ENCODE results near the gene GID8. TPM values are rescaled to one million over a fixed set of nuclear protein-coding genes. Genes with fewer than 3 reads are reported as not detected.
A peak's percentile ranks its signal among the peaks of the same experiment; 100 is the strongest.

The GID8 gene
- total RNA-seq, 4 donors from 2014 or later: 23.2 to 34.8 (median 27.9) TPM

DNA sequence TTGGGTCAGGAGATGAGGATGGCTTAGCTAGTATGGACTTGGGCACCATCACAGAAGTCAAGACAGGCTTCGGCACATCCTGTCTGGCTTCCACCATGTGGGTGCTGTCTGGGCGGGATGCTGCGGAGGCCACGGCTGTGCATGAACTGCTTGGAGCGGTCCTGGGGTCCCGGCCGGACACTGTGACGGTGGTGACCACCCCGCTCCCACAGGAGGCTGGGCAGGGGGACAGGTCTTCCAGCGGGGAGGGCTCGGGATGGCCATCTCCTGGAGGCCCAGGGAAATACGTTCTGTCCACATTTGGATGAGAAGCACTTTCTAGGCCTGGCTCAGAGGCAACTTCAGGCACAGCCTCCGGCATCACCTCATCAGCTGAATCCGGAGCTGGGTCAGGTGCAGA lies 44.2 kb upstream of the GID8 start:
- TF ChIP-seq POLR2AphosphoS5 (IDR thresholded peaks at IDR 0.05): no peak
- TF ChIP-seq CTCF (IDR thresholded peaks at IDR 0.05): no peak
- no peak for TF ChIP-seq POLR2A (IDR thresholded peaks at IDR 0.05)
- TF ChIP-seq EP300 (IDR thresholded peaks at IDR 0.05): no peak
- Histone ChIP-seq H3K4me3 (no peak overlapping the region), H3K36me3 (peaks cover 0 to 82% of the 10 kb centered on the region in 2 donors), H3K27me3 (no peaks in the 10 kb centered on the region), H3K27ac (no peak overlapping the region), H3K9me3 (no peaks in the 10 kb centered on the region), H3K4me1 (peaks cover 0 to 12% (median 0%) of the 10 kb centered on the region in 3 donors)
- ATAC-seq: no peak
- 87% methylated on average over 4 of the region's 14 CpGs; no CpG with 5 or more reads in 1 of the 2 donors for WGBS, 2 donors (ENCODE audit: low coverage in 1 of 2)

- H3K9me3 ChIP-seq: no peaks in the 10 kb centered on the region
- H3K27ac ChIP-seq: no peak overlapping the region
- no peak for ATAC-seq
- H3K27me3 ChIP-seq: no peaks in the 10 kb centered on the region
- no peak overlapping the region for H3K4me3 ChIP-seq
- H3K36me3 ChIP-seq: peaks cover 0 to 76% of the 10 kb centered on the region in 2 donors
- no peak for TF ChIP-seq POLR2AphosphoS5 (IDR thresholded peaks at IDR 0.05)
- no peak for TF ChIP-seq CTCF (IDR thresholded peaks at IDR 0.05)
- no peak for TF ChIP-seq EP300 (IDR thresholded peaks at IDR 0.05)
- no peak for TF ChIP-seq POLR2A (IDR thresholded peaks at IDR 0.05)
- WGBS, 2 donors (ENCODE audit: low coverage in 1 of 2): 72 to 95% methylated on average over 4 of the region's 14 CpGs
- H3K4me1 ChIP-seq: peaks cover 0 to 17% (median 3%) of the 10 kb centered on the region in 3 donors
Observed at GRCh38 chr20:62894261-62894660, 43.7 kb upstream of the GID8 start.

DNA sequence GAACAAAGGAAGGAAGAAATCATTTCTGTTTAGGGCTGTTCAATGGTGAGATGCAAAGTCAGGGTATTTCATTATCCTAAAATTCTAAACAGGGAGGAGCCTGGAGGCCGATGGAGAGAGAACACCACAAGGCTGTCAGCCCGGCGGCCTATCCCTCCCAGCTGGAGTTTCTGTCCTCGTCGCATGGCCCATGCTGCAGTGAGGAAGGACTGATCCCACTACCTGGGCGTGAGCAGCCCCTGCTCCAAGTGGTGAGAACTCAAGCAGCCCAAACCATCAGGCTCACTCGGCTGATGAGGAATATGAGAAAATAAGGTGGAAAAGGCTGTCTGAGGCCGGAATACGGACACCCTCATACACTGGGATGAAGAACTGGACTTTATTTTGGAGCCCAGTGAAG lies 42.4 kb upstream of the GID8 start:
- no peak overlapping the region for H3K4me3 ChIP-seq
- H3K27me3 ChIP-seq: no peaks in the 10 kb centered on the region
- 29 to 82% methylated on average over 1 to 9 of the region's 9 CpGs for WGBS, 2 donors (ENCODE audit: low coverage in 1 of 2)
- peaks cover 5 to 30% (median 13%) of the 10 kb centered on the region in 3 donors for H3K4me1 ChIP-seq
- no peaks in the 10 kb centered on the region for H3K9me3 ChIP-seq
- ATAC-seq: no peak
- H3K36me3 ChIP-seq: peaks cover 0 to 64% of the 10 kb centered on the region in 2 donors
- no peak overlapping the region for H3K27ac ChIP-seq
- TF ChIP-seq POLR2AphosphoS5 (IDR thresholded peaks at IDR 0.05): no peak
- no peak for TF ChIP-seq CTCF (IDR thresholded peaks at IDR 0.05)
- TF ChIP-seq EP300 (IDR thresholded peaks at IDR 0.05): no peak
- TF ChIP-seq POLR2A (IDR thresholded peaks at IDR 0.05): no peak

DNA sequence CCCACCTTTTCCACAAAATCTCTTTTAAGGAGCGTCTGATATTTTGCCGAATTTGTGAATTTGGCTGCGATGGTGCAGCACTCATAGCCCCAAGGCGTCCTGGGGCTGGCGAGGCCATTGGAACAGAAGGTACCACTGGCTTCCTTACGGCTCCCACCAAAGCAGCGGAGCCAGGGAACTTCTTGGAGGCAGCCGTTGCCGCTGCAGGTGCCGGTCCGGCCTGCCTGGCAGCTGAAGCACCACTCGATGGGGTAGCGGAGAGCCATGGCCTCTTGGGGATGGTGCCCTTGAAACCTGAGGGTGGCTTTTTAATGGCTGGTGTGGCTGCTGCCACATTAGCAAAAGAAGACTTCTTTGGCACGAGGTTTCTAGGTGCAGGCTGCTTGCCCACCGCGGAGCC lies 41.4 kb upstream of the GID8 start:
- 80 to 98% methylated on average over 2 to 7 of the region's 16 CpGs for WGBS, 2 donors (ENCODE audit: low coverage in 1 of 2)
- no peak overlapping the region for H3K27ac ChIP-seq
- no peak for TF ChIP-seq EP300 (IDR thresholded peaks at IDR 0.05)
- TF ChIP-seq POLR2A (IDR thresholded peaks at IDR 0.05): no peak
- TF ChIP-seq CTCF (IDR thresholded peaks at IDR 0.05): no peak
- TF ChIP-seq POLR2AphosphoS5 (IDR thresholded peaks at IDR 0.05): no peak
- no peak overlapping the region for H3K4me3 ChIP-seq
- H3K4me1 ChIP-seq: peaks cover 5 to 37% (median 13%) of the 10 kb centered on the region in 3 donors
- no peaks in the 10 kb centered on the region for H3K27me3 ChIP-seq
- no peak for ATAC-seq
- H3K9me3 ChIP-seq: no peaks in the 10 kb centered on the region
- peaks cover 0 to 63% of the 10 kb centered on the region in 2 donors for H3K36me3 ChIP-seq

DNA sequence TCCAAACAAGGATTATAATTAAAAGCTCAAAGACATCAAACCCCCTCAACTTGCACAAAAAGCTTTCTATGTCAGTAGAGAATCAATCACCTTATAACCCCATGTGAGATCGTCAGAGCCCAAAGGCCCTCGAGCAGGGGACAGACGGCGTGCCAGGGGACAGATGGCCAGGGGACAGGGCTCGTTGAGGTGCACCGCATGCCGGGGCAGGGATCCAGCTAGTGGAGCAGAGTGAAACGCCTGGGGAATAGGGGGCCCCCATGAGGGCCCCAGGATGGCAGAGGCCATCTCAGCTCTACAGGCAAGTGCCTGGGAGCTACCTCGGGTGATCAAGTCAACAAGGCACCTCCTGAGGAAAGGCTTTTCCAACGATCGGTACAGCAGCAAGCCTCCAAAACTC lies 40.3 kb upstream of the GID8 start:
- ATAC-seq: no peak
- TF ChIP-seq POLR2A (IDR thresholded peaks at IDR 0.05) (no peak), CTCF (IDR thresholded peaks at IDR 0.05) (no peak), EP300 (IDR thresholded peaks at IDR 0.05) (no peak), POLR2AphosphoS5 (IDR thresholded peaks at IDR 0.05) (no peak)
- WGBS, 2 donors (ENCODE audit: low coverage in 1 of 2): 60 to 70% methylated on average over 2 of the region's 11 CpGs
- H3K27ac ChIP-seq: peak overlapping the region in 1 of 4 donors; percentile 36
- no peaks in the 10 kb centered on the region for H3K27me3 ChIP-seq
- no peak overlapping the region for H3K4me3 ChIP-seq
- H3K4me1 ChIP-seq: peaks cover 5 to 37% (median 13%) of the 10 kb centered on the region in 3 donors
- H3K9me3 ChIP-seq: no peaks in the 10 kb centered on the region
- H3K36me3 ChIP-seq: peaks cover 0 to 63% of the 10 kb centered on the region in 2 donors
